Smooth muscle cell (in vitro differentiated cells): Measurements from ENCODE around the gene NANOS1. TPM values are rescaled to one million over a fixed set of nuclear protein-coding genes. Genes with fewer than 3 reads are reported as not detected.

Source experiments
- DNase-seq: peaks from one replicate; lab custom pipeline; 2025; ENCODE audit not compliant: unreplicated experiment; lab: John Stamatoyannopoulos, UW
- H2AFZ ChIP-seq: fragments of 200-600 bp; sonication (generic); 2 replicates; pipeline ENCODE4 v1.6.0; 2016; ENCODE audit warnings: antibody characterized with exemption, low read depth, mild to moderate bottlenecking
- H3F3A ChIP-seq: fragments of 200-600 bp; sonication (generic); 2 replicates; pipeline ENCODE4 v1.6.0; 2017; ENCODE audit warnings: antibody characterized with exemption, low read depth
- H3K27ac ChIP-seq: fragments of 200-600 bp; sonication (generic); 2 replicates; pipeline ENCODE4 v1.5.1; 2016; ENCODE audit warnings: low read depth, mild to moderate bottlenecking
- H3K27me3 ChIP-seq: fragments of 200-600 bp; sonication (generic); 2 replicates; pipeline ENCODE4 v1.6.1; 2016; ENCODE audit warnings: low read depth, mild to moderate bottlenecking
- H3K36me3 ChIP-seq: fragments of 200-600 bp; sonication (generic); 2 replicates; pipeline ENCODE4 v1.5.1; 2016; ENCODE audit warnings: low read depth
- H3K4me1 ChIP-seq: fragments of 200-600 bp; sonication (generic); 2 replicates; pipeline ENCODE4 v1.5.1; 2016; ENCODE audit warnings: low read depth
- H3K4me2 ChIP-seq: fragments of 200-600 bp; sonication (generic); 2 replicates; pipeline ENCODE4 v1.6.0; 2016; ENCODE audit warnings: mild to moderate bottlenecking
- H3K4me3 ChIP-seq: fragments of 200-600 bp; sonication (generic); 2 replicates; pipeline ENCODE4 v1.5.1; 2016; ENCODE audit warnings: mild to moderate bottlenecking
- H3K79me2 ChIP-seq: fragments of 200-600 bp; sonication (generic); 2 replicates; pipeline ENCODE4 v1.6.0; 2016; ENCODE audit warnings: low read depth, mild to moderate bottlenecking
- H3K9ac ChIP-seq: fragments of 200-600 bp; sonication (generic); 2 replicates; pipeline ENCODE4 v1.6.0; 2016; ENCODE audit warnings: low read depth
- H3K9me3 ChIP-seq: fragments of 200-600 bp; sonication (generic); replicated peaks from 2 replicates; pipeline ENCODE4 v1.5.1; 2016; ENCODE audit warnings: low read depth
- H4K20me1 ChIP-seq: fragments of 200-600 bp; sonication (generic); 2 replicates; pipeline ENCODE4 v1.6.0; 2016; ENCODE audit warnings: low read depth
- CTCF ChIP-seq: fragments of 200-600 bp; sonication (generic); IDR thresholded peaks from 2 replicates; pipeline ENCODE4 v1.5.1; 2017; ENCODE audit warnings: borderline replicate concordance, mild to moderate bottlenecking, antibody characterized with exemption; ENCODE audit not compliant: insufficient read depth, poor library complexity, severe bottlenecking
- WGBS: methylation state at CpG from one replicate; pipeline ENCODE4 v1.1.7; 2016; ENCODE audit warnings: low lambda C conversion rate; 5-methylcytosine and 5-hydroxymethylcytosine counted together
- polyA plus RNA-seq: library from polyadenylated mRNA; unstranded; fragments of >200 nt; fragmentation: Nextera tagmentation; extraction: Ambion mirVana; gene quantifications from 2 replicates; pipeline ENCODE4 v1.2.1, GENCODE V29; 2016
- total RNA-seq: library from RNA; depleted of rRNA; stranded (reverse); fragments of >200 nt; gene quantifications from 2 replicates; pipeline ENCODE4 v1.2.3, GENCODE V29; 2014

NANOS1 gene
- total and polyA plus RNA-seq, 2 experiments from 2014 or later = 0.90 to 1.4 TPM

GRCh38 chr10:118998183-118998582 lies 31.3 kb upstream of the NANOS1 start:
- Histone ChIP-seq H3F3A (no peaks in the 10 kb centered on the region), H2AFZ (no peak overlapping the region), H4K20me1 (no peaks in the 10 kb centered on the region), H3K9me3 (no peaks in the 10 kb centered on the region), H3K4me2 (no peak overlapping the region), H3K4me3 (no peak overlapping the region), H3K36me3 (no peaks in the 10 kb centered on the region), H3K79me2 (no peaks in the 10 kb centered on the region), H3K27me3 (no peaks in the 10 kb centered on the region), H3K9ac (no peak overlapping the region), H3K4me1 (no peaks in the 10 kb centered on the region), H3K27ac (no peak overlapping the region)
- no peak for TF ChIP-seq CTCF
- no peak for DNase-seq
- 96% methylated on average over 5 of the region's 5 CpGs for WGBS

GRCh38 chr10:119001717-119002500 lies 27.6 kb upstream of the NANOS1 start:
- Histone ChIP-seq H3K36me3 (no peaks in the 10 kb centered on the region), H3F3A (no peaks in the 10 kb centered on the region), H3K4me2 (no peak overlapping the region), H3K9me3 (no peaks in the 10 kb centered on the region), H3K4me3 (no peak overlapping the region), H3K79me2 (no peaks in the 10 kb centered on the region), H3K27me3 (no peaks in the 10 kb centered on the region), H4K20me1 (peaks cover 5% of the 10 kb centered on the region), H3K9ac (no peak overlapping the region), H2AFZ (no peak overlapping the region), H3K4me1 (no peaks in the 10 kb centered on the region), H3K27ac (no peak overlapping the region)
- no peak for DNase-seq
- TF ChIP-seq CTCF = no peak
- 92% methylated on average over 10 of the region's 10 CpGs for WGBS

GRCh38 chr10:119003572-119004289 lies 25.8 kb upstream of the NANOS1 start:
- Histone ChIP-seq H2AFZ (no peak overlapping the region), H3K36me3 (no peaks in the 10 kb centered on the region), H3K4me3 (no peak overlapping the region), H3K4me2 (no peak overlapping the region), H3K79me2 (no peaks in the 10 kb centered on the region), H4K20me1 (peaks cover 5% of the 10 kb centered on the region), H3F3A (no peaks in the 10 kb centered on the region), H3K9ac (no peak overlapping the region), H3K27ac (no peak overlapping the region), H3K27me3 (no peaks in the 10 kb centered on the region), H3K4me1 (no peaks in the 10 kb centered on the region), H3K9me3 (no peaks in the 10 kb centered on the region)
- no peak for TF ChIP-seq CTCF
- WGBS = 66% methylated on average over 7 of the region's 7 CpGs
- no peak for DNase-seq
